CD4-positive, alpha-beta T cell (primary cell): ENCODE results near the gene CDK2AP2. TPM values are rescaled to one million over a fixed set of nuclear protein-coding genes. Genes with fewer than 3 reads are reported as not detected.

Experiments used
- ATAC-seq: fragments of 200-7000 bp; cut with Tn5 transposase; one replicate; pipeline ENCODE4 v1.10.0; 2022; ENCODE audit warnings: mild to moderate bottlenecking; ENCODE audit not compliant: poor library complexity
- CTCF ChIA-PET: fragments of 350-600 bp; sonication (Branson Sonifier 250); formaldehyde crosslinking; loops from one replicate; lab custom pipeline; 2021; ENCODE audit warnings: antibody characterized with exemption, inconsistent platforms; lab: Charles Lee
- POLR2A ChIA-PET: fragments of 350-600 bp; sonication (Branson Sonifier 250); formaldehyde crosslinking; loops from one replicate; lab custom pipeline; 2021; ENCODE audit warnings: antibody characterized with exemption, inconsistent platforms; lab: Charles Lee
- DNase-seq, 14 experiments: peaks; one replicate each; pipeline ENCODE4 v3.0.0-alpha.2; 2013 to 2020; ENCODE audit warnings: mixed read lengths in 2 of 14
- H3K27ac ChIP-seq, 2 donors: one replicate each; pipeline versions ENCODE4 v1.5.1 to v1.7.0; 2013; ENCODE audit warnings: low read length in 2 of 2, low read depth in 1 of 2, mild to moderate bottlenecking in 1 of 2
- H3K27me3 ChIP-seq, 2 experiments: 1 replicate in 1 of 2; 2 replicates in 1 of 2; pipeline versions ENCODE4 v1.6.1 to v1.7.0; 2013; ENCODE audit warnings: low read length in 2 of 2, control low read depth in 1 of 2, mild to moderate bottlenecking in 1 of 2, moderate library complexity in 1 of 2; ENCODE audit not compliant: insufficient read depth in 2 of 2, control insufficient read depth in 1 of 2
- H3K36me3 ChIP-seq: one replicate; pipeline ENCODE4 v1.6.1; 2013; ENCODE audit warnings: low read length, control low read depth; ENCODE audit not compliant: insufficient read depth
- H3K4me1 ChIP-seq: one replicate; pipeline ENCODE4 v1.6.1; 2013; ENCODE audit warnings: low read length, control low read depth; ENCODE audit not compliant: insufficient read depth
- H3K4me3 ChIP-seq: one replicate; pipeline ENCODE4 v1.5.1; 2013; ENCODE audit warnings: mild to moderate bottlenecking, low read length, moderate library complexity
- H3K9me3 ChIP-seq, 2 experiments: 1 replicate in 1 of 2; 2 replicates in 1 of 2; pipeline versions ENCODE4 v1.6.1 to v1.7.0; 2013; ENCODE audit warnings: low read length in 2 of 2, mild to moderate bottlenecking in 2 of 2, control low read depth in 1 of 2, moderate library complexity in 1 of 2; ENCODE audit not compliant: control insufficient read depth in 1 of 2, insufficient read depth in 1 of 2
- H3K27ac Mint-ChIP-seq: one replicate; pipeline ENCODE4 v1.8.0; 2020; ENCODE audit warnings: mixed read lengths
- H3K27me3 Mint-ChIP-seq: one replicate; pipeline ENCODE4 v1.8.0; 2021; ENCODE audit warnings: mixed read lengths
- H3K36me3 Mint-ChIP-seq: one replicate; pipeline ENCODE4 v1.8.0; 2021; ENCODE audit warnings: low read depth, mixed read lengths
- H3K4me1 Mint-ChIP-seq: one replicate; pipeline ENCODE4 v1.8.0; 2021; ENCODE audit warnings: low read depth, mixed read lengths
- H3K4me3 Mint-ChIP-seq: one replicate; pipeline ENCODE4 v1.8.0; 2020; ENCODE audit warnings: mild to moderate bottlenecking, mixed read lengths
- H3K9me3 Mint-ChIP-seq: one replicate; pipeline ENCODE4 v1.8.0; 2020; ENCODE audit warnings: mixed read lengths
- intact Hi-C, 2 experiments: fragments of 100-400 bp; cut with DNase I in 1 of 2; cut with micrococcal nuclease in 1 of 2; formaldehyde crosslinking; loops; one replicate each; pipeline versions ENCODE4 v1.15.1 to v1.9.0; 2023 to 2025; cut with DNase I, micrococcal nuclease
- total RNA-seq, 174 experiments: library from RNA in 2 of 174; stranded (reverse) in 2 of 174; gene quantifications; one replicate each; pipeline ENCODE4 v1.2.3 and lab custom pipeline; 2021 to 2026
- TF ChIP-seq, protein P1 (sequence below): fragments of 200-600 bp; IDR thresholded peaks from one replicate; pipeline ENCODE4 v1.8.0; 2022; ENCODE audit warnings: antibody characterized with exemption, mild to moderate bottlenecking

Gene CDK2AP2
- total RNA-seq, 2 experiments from 2014 or later: 19.5 to 22.0 TPM

GRCh38 chr11:67523556-67524479 is 15.9 kb upstream of the CDK2AP2 start:
- no peaks in the 10 kb centered on the region for H3K4me1 Mint-ChIP-seq
- TF ChIP-seq, protein P1, sequence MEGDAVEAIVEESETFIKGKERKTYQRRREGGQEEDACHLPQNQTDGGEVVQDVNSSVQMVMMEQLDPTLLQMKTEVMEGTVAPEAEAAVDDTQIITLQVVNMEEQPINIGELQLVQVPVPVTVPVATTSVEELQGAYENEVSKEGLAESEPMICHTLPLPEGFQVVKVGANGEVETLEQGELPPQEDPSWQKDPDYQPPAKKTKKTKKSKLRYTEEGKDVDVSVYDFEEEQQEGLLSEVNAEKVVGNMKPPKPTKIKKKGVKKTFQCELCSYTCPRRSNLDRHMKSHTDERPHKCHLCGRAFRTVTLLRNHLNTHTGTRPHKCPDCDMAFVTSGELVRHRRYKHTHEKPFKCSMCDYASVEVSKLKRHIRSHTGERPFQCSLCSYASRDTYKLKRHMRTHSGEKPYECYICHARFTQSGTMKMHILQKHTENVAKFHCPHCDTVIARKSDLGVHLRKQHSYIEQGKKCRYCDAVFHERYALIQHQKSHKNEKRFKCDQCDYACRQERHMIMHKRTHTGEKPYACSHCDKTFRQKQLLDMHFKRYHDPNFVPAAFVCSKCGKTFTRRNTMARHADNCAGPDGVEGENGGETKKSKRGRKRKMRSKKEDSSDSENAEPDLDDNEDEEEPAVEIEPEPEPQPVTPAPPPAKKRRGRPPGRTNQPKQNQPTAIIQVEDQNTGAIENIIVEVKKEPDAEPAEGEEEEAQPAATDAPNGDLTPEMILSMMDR: no peak
- H3K4me3 Mint-ChIP-seq: no peak overlapping the region
- no peaks in the 10 kb centered on the region for H3K9me3 Mint-ChIP-seq
- H3K4me3 ChIP-seq: no peak overlapping the region
- no peaks in the 10 kb centered on the region for H3K27me3 ChIP-seq
- H3K27ac Mint-ChIP-seq: no peak overlapping the region
- no peak for DNase-seq
- H3K36me3 Mint-ChIP-seq: no peaks in the 10 kb centered on the region
- H3K27me3 Mint-ChIP-seq: peaks cover 4% of the 10 kb centered on the region
- no peaks in the 10 kb centered on the region for H3K36me3 ChIP-seq
- no peak overlapping the region for H3K27ac ChIP-seq
- POLR2A ChIA-PET: no interaction called here
- no peaks in the 10 kb centered on the region for H3K9me3 ChIP-seq
- CTCF ChIA-PET: no interaction called here
- no peak for ATAC-seq
- intact Hi-C loops: no loop called here
- no peaks in the 10 kb centered on the region for H3K4me1 ChIP-seq

- Mint-ChIP-seq H3K27me3 (peaks cover 4% of the 10 kb centered on the region), H3K27ac (no peak within 1 kb of the TSS), H3K4me1 (no peaks in the 10 kb centered on the region), H3K9me3 (no peaks in the 10 kb centered on the region), H3K4me3 (no peak within 1 kb of the TSS), H3K36me3 (no peaks in the 10 kb centered on the region)
- CTCF ChIA-PET: no interaction called here
- no peaks in the 10 kb centered on the region for H3K4me1 ChIP-seq
- DNase-seq (no peak), ATAC-seq (no peak)
- intact Hi-C loops: no loop called here
- no peak within 1 kb of the TSS for H3K27ac ChIP-seq
- H3K27me3 ChIP-seq: no peaks in the 10 kb centered on the region
- H3K36me3 ChIP-seq: no peaks in the 10 kb centered on the region
- H3K4me3 ChIP-seq: no peak within 1 kb of the TSS
- no peaks in the 10 kb centered on the region for H3K9me3 ChIP-seq
- TF ChIP-seq, protein P1: no peak
- POLR2A ChIA-PET: no interaction called here
Observed at GRCh38 chr11:67522844-67523555, 15.0 kb upstream of the CDK2AP2 start, which contains the start of gene CABP2. TSS of gene CABP2 (minus strand) at chr11:67523446. CDS start at chr11:67523326, 120 bp downstream.

GRCh38 chr11:67522338-67522737 is 14.4 kb upstream of the CDK2AP2 start:
- Mint-ChIP-seq H3K36me3 (no peaks in the 10 kb centered on the region), H3K4me3 (no peak overlapping the region), H3K27ac (no peak overlapping the region), H3K9me3 (no peaks in the 10 kb centered on the region), H3K27me3 (peaks cover under 1% of the 10 kb centered on the region), H3K4me1 (no peaks in the 10 kb centered on the region)
- H3K4me1 ChIP-seq: no peaks in the 10 kb centered on the region
- intact Hi-C loops: no loop called here
- H3K27ac ChIP-seq: no peak overlapping the region
- no peaks in the 10 kb centered on the region for H3K27me3 ChIP-seq
- H3K9me3 ChIP-seq: no peaks in the 10 kb centered on the region
- POLR2A ChIA-PET: no interaction called here
- TF ChIP-seq, protein P1: no peak
- CTCF ChIA-PET: no interaction called here
- no peaks in the 10 kb centered on the region for H3K36me3 ChIP-seq
- DNase-seq (no peak), ATAC-seq (no peak)
- H3K4me3 ChIP-seq: no peak overlapping the region
